ENCODE measurements around the gene CCR5AS.

Gene CCR5AS

DNA sequence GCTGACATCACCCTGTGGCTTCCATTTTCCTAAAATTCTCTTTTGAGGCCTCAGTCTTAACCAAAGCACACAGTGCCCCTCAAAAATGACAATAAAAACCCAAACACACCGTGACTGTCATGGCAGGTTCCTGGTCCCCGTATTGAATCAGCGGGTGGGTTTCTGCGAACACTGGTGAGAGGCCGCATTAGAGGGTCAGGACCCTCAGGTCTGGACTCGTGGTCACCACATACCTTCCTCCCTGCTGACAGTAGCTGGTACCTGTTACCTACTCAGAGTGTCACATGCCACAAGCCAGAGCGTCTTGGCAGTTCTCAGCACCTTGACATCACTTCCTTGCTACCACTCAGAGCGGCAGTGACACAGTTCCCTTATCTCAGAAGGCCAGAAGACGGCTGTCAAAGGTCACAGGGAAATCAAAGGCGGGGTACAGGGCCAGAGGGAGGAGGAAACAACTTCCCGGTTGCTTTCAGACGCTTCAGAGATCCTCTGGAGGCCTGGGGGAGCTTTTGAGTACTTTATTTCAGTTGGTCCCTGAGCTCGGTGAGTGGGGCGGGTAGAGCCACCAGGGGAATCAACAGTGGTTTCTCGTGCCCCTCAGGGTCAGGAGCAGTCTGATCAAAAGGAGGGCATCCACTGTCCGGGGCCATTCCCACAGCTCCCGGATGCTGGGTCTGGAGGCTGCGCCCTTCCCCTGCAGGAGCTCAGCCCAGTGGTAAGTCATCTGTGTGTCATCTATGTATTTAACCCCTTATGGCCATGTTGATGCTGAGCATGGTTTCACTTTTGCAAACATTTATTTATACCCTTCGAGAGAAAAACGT lies at the start of gene CCR5AS, which contains the start of gene CCRL2:
Gene CCR5AS (minus strand): TSS at position 279 of the 824 bp plus-strand sequence.
Gene CCRL2 (plus strand): TSS at position 472 of the 824 bp plus-strand sequence. CDS start 821 bp downstream, outside the sequence.
- Histone ChIP-seq H3K4me1 (no peaks in the 10 kb centered on the region), H3K9me3 (no peaks in the 10 kb centered on the region), H3K27ac (peak within 1 kb of the TSS; percentile 53 to 74), H3K36me3 (ENCODE audit: low read depth, missing control alignments) (no peaks in the 10 kb centered on the region), H3K4me3 (no peak within 1 kb of the TSS), H3K27me3 (no peaks in the 10 kb centered on the region)
- TF ChIP-seq, protein P1, sequence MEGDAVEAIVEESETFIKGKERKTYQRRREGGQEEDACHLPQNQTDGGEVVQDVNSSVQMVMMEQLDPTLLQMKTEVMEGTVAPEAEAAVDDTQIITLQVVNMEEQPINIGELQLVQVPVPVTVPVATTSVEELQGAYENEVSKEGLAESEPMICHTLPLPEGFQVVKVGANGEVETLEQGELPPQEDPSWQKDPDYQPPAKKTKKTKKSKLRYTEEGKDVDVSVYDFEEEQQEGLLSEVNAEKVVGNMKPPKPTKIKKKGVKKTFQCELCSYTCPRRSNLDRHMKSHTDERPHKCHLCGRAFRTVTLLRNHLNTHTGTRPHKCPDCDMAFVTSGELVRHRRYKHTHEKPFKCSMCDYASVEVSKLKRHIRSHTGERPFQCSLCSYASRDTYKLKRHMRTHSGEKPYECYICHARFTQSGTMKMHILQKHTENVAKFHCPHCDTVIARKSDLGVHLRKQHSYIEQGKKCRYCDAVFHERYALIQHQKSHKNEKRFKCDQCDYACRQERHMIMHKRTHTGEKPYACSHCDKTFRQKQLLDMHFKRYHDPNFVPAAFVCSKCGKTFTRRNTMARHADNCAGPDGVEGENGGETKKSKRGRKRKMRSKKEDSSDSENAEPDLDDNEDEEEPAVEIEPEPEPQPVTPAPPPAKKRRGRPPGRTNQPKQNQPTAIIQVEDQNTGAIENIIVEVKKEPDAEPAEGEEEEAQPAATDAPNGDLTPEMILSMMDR (IDR thresholded peaks at IDR 0.05): no peak
- TF ChIP-seq POLR2A (IDR thresholded peaks at IDR 0.05): no peak
- 63 to 65% methylated on average over 17 to 20 of the region's 20 CpGs for WGBS, 2 donors
- intact Hi-C loops (cut with DNase I; ENCODE audit: low total_unique reads): no loop called here
- peak; percentile 33 for DNase-seq

DNA sequence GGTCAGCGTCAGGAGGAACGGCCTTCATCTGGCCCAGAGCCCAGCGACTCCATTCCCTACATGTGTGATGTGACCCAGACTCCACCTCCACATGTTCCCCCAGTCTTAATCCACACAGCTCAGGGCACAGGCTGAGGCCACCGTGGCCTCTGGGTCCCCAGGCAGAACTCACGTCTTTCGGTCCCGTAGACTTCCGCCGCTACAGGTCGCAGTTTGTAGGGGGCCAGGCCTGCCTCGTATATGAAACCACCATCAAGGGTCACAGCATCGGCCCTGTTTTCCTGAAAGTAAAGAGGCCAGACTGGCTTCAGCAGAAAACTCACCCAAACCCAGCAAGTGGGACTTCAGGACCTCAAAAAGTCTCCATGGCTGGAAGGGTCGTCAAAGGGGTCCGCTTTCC lies 49.3 kb upstream of the CCR5AS start:
- 90 to 95% methylated on average over 12 to 14 of the region's 14 CpGs for WGBS, 2 donors
- no peaks in the 10 kb centered on the region for H3K27me3 ChIP-seq
- DNase-seq: no peak
- no peaks in the 10 kb centered on the region for H3K36me3 ChIP-seq (ENCODE audit: low read depth, missing control alignments)
- H3K27ac ChIP-seq: no peak overlapping the region
- no peaks in the 10 kb centered on the region for H3K4me1 ChIP-seq
- no peaks in the 10 kb centered on the region for H3K9me3 ChIP-seq
- intact Hi-C loops (cut with DNase I; ENCODE audit: low total_unique reads): no loop called here
- no peak overlapping the region for H3K4me3 ChIP-seq
- no peak for TF ChIP-seq POLR2A (IDR thresholded peaks at IDR 0.05)
- TF ChIP-seq, protein P1 (IDR thresholded peaks at IDR 0.05): no peak

DNA sequence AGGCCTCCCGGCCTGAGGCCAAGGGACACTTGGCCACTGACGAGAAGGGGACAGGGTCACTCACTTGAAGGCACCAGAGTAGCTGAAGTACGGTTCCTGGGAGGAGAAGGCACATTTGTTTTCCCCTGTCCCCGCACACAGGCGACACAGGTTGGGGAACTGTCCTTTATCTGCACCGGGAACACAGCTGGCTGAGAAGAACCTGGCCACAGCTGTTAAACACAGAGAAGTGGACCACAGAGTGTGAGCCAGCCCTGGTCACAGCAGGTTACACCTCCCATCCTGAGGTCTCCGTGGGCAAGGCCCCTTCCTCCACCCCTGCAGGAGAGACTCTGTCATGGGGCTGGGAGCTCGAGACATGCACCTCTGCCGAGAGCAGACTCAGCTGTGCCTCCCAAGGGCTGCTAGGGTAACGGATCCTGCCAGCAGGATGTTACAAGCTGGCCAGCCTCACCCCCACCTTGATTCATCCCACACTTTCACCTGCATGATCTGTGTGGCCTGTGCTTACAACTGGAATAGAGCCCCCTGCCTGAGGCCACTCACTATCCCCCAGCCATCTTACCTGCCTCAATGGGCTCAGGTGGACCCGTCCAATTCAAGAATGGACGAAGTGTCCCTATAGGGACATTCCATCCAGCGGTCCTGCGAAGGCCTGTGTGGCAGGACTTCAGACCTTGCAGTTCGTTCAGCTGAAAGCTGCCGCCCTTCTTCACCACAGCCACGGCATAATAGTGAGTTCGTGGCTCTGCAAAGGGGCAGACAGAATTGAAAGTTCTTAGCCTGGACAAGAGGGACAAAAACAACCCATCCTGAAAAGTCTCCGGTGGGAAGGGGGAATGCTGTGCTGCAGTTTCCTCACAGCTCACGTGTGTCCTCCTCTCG lies 48.6 kb upstream of the CCR5AS start:
- no peaks in the 10 kb centered on the region for H3K27me3 ChIP-seq
- H3K36me3 ChIP-seq (ENCODE audit: low read depth, missing control alignments): no peaks in the 10 kb centered on the region
- 85 to 90% methylated on average over 18 to 21 of the region's 21 CpGs for WGBS, 2 donors
- no peak overlapping the region for H3K4me3 ChIP-seq
- intact Hi-C loops (cut with DNase I; ENCODE audit: low total_unique reads): no loop called here
- TF ChIP-seq, protein P1 (IDR thresholded peaks at IDR 0.05): no peak
- TF ChIP-seq POLR2A (IDR thresholded peaks at IDR 0.05): no peak
- DNase-seq: no peak
- H3K27ac ChIP-seq: no peak overlapping the region
- H3K9me3 ChIP-seq: no peaks in the 10 kb centered on the region
- no peaks in the 10 kb centered on the region for H3K4me1 ChIP-seq

DNA sequence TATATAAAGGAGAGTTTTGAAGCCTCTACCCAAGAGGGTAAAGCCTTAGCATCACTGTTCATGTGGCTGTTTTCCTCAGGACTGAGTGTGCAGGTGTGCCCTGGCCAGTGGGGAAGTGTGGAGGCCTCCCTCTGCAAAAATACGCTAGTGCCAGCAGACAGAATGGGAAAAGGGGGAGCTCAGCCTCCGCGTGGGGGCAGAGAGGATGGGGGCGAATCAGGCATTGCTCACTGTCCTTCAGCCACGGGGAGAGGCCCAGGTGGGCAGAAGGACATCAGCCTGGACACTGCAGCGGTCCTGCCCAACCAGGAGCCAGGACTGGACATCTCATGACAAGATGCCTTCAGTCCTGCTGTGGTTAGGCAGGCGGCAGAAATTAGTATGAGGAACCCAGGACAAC lies 47.7 kb upstream of the CCR5AS start:
- no peak overlapping the region for H3K4me3 ChIP-seq
- H3K9me3 ChIP-seq: no peaks in the 10 kb centered on the region
- H3K4me1 ChIP-seq: no peaks in the 10 kb centered on the region
- H3K36me3 ChIP-seq (ENCODE audit: low read depth, missing control alignments): no peaks in the 10 kb centered on the region
- DNase-seq: no peak
- TF ChIP-seq, protein P1 (IDR thresholded peaks at IDR 0.05): no peak
- no peak for TF ChIP-seq POLR2A (IDR thresholded peaks at IDR 0.05)
- H3K27ac ChIP-seq: no peak overlapping the region
- intact Hi-C loops (cut with DNase I; ENCODE audit: low total_unique reads): no loop called here
- no peaks in the 10 kb centered on the region for H3K27me3 ChIP-seq
- WGBS, 2 donors: 70 to 88% methylated on average over 7 of the region's 7 CpGs

Measured in testis (tissue), 2 donors.